Thoracic aorta (tissue), 2 donors: Measurements from ENCODE around the gene STIM1. TPM values are rescaled to one million over a fixed set of nuclear protein-coding genes. Genes with fewer than 3 reads are reported as not detected.

Experiments used
- ATAC-seq: fragments of 150-250 bp; one replicate; pipeline ENCODE4 v1.8.0; 2017; ENCODE audit warnings: low read depth; ENCODE audit not compliant: insufficient number of reproducible peaks, low FRiP score
- DNase-seq: peaks from one replicate; pipeline ENCODE4 v3.0.0-alpha.2; 2020; ENCODE audit warnings: low spot score
- H3K27ac ChIP-seq, 2 donors: fragments of 200-600 bp; sonication (generic); 1 replicate in 1 of 2; 2 replicates in 1 of 2; pipeline ENCODE4 v1.5.1; 2016; ENCODE audit warnings: mild to moderate bottlenecking in 2 of 2, moderate library complexity in 2 of 2
- H3K27me3 ChIP-seq: fragments of 200-600 bp; sonication (generic); replicated peaks from 2 replicates; pipeline ENCODE4 v1.6.0; 2016; ENCODE audit warnings: mild to moderate bottlenecking; ENCODE audit not compliant: insufficient read depth
- H3K36me3 ChIP-seq: fragments of 200-600 bp; sonication (generic); one replicate; pipeline ENCODE4 v1.5.1; 2016
- H3K4me1 ChIP-seq, 2 donors: fragments of 200-600 bp; sonication (generic); 1 replicate in 1 of 2; 2 replicates in 1 of 2; pipeline versions ENCODE4 v1.5.1 to v1.6.0; 2016; ENCODE audit warnings: low read depth in 2 of 2, mild to moderate bottlenecking in 1 of 2; ENCODE audit not compliant: control insufficient read depth in 1 of 2
- H3K4me3 ChIP-seq: fragments of 200-600 bp; sonication (generic); 2 replicates; pipeline ENCODE4 v1.5.1; 2016; ENCODE audit warnings: mild to moderate bottlenecking
- H3K9me3 ChIP-seq: fragments of 200-600 bp; sonication (generic); 2 replicates; pipeline ENCODE4 v1.5.1; 2016
- total RNA-seq, 2 donors: library from RNA; depleted of rRNA; stranded (reverse); fragments of >200 nt; gene quantifications; one replicate each; pipeline versions ENCODE4 v1.1.0 to v1.2.3, GENCODE V29; 2016
- TF ChIP-seq, protein P1 (sequence below): fragments of 200-600 bp; sonication (generic); IDR thresholded peaks from one replicate; pipeline ENCODE4 v1.5.1; 2019; ENCODE audit warnings: antibody characterized with exemption

The STIM1 gene
- total RNA-seq, 2 donors from 2014 or later, result 53.8 to 63.0 TPM

DNA sequence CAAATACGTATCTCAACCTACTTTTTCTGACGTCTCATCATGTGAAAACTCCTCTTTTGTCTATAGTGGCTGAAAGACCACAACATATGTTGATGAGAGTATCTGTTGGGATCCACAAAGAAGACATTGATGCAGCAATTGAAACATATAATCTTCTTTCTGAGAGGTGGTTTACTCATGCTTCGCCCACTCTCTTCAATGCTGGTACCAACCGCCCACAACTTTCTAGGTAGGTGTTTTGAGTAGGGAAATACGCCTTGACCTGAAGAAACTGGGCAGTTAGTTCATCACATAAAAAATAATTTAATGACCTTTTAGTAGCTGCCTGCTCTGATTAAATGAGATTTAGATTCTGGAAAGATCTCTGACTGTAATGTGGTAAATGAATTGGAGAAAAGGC, 256.4 kb downstream of the STIM1 start:
- no peaks in the 10 kb centered on the region for H3K9me3 ChIP-seq
- no peaks in the 10 kb centered on the region for H3K27me3 ChIP-seq
- no peak overlapping the region for H3K4me3 ChIP-seq
- ATAC-seq (no peak), DNase-seq (no peak)
- peaks cover 46% of the 10 kb centered on the region for H3K36me3 ChIP-seq
- H3K27ac ChIP-seq, result no peak overlapping the region
- H3K4me1 ChIP-seq, result no peaks in the 10 kb centered on the region
- TF ChIP-seq, protein P1, sequence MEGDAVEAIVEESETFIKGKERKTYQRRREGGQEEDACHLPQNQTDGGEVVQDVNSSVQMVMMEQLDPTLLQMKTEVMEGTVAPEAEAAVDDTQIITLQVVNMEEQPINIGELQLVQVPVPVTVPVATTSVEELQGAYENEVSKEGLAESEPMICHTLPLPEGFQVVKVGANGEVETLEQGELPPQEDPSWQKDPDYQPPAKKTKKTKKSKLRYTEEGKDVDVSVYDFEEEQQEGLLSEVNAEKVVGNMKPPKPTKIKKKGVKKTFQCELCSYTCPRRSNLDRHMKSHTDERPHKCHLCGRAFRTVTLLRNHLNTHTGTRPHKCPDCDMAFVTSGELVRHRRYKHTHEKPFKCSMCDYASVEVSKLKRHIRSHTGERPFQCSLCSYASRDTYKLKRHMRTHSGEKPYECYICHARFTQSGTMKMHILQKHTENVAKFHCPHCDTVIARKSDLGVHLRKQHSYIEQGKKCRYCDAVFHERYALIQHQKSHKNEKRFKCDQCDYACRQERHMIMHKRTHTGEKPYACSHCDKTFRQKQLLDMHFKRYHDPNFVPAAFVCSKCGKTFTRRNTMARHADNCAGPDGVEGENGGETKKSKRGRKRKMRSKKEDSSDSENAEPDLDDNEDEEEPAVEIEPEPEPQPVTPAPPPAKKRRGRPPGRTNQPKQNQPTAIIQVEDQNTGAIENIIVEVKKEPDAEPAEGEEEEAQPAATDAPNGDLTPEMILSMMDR, result no peak

DNA sequence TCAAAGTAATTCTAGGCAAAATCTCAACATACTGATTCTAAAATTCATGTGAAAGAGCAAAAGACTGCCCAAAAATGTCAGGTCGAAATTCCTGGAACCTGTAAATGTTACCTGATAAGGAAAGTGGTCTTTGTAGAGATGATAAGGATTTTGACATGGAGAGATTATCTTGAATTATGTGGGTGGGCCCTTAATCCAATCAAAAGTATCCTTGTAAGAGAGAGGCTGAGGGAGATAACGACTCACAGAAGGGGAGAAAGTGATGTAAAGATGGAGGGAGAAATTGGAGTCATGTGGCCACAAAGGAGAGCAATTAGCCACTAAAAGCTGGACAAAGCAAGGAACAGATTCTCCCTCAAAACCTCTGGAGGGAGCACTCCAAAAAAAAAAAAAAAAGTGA, 259.7 kb downstream of the STIM1 start:
- Histone ChIP-seq H3K4me1 (no peaks in the 10 kb centered on the region), H3K9me3 (no peaks in the 10 kb centered on the region), H3K27ac (no peak overlapping the region), H3K27me3 (no peaks in the 10 kb centered on the region), H3K4me3 (no peak overlapping the region), H3K36me3 (peaks cover 23% of the 10 kb centered on the region)
- DNase-seq (no peak), ATAC-seq (no peak)
- TF ChIP-seq, protein P1, result no peak

DNA sequence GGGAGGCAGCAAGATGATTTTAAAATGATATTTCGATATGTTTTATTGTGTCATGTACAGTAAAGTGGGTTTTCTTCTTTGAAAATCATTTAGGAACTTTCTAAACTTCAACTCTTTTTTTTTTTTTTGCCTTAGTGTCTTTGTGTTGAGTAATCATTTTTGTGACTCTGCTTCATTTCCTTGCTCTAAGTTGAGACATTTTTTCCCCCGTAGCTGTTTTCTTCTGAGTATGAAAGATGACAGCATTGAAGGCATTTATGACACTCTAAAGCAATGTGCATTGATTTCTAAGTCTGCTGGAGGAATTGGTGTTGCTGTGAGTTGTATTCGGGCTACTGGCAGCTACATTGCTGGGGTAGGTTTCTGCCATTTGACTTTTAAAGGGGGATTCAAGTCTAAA, 262.6 kb downstream of the STIM1 start:
- ATAC-seq (no peak), DNase-seq (no peak)
- no peaks in the 10 kb centered on the region for H3K9me3 ChIP-seq
- no peaks in the 10 kb centered on the region for H3K27me3 ChIP-seq
- TF ChIP-seq, protein P1, result no peak
- peaks cover 27% of the 10 kb centered on the region for H3K36me3 ChIP-seq
- no peak overlapping the region for H3K27ac ChIP-seq
- H3K4me3 ChIP-seq, result no peak overlapping the region
- H3K4me1 ChIP-seq, result no peaks in the 10 kb centered on the region

DNA sequence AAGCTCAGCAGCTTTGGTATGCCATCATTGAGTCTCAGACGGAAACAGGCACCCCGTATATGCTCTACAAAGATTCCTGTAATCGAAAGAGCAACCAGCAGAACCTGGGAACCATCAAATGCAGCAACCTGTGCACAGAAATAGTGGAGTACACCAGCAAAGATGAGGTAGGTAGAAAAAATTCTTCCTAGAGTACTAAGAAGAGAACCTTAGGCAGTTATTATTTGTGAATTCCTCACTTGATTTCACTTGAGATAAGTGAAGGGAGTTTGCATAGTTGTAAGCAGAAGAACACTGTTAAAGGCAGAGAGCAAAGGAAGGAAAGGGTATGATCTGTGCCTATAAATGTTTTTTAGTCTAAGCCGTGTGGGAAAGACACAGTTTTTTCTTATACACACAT, 267.8 kb downstream of the STIM1 start:
- H3K4me3 ChIP-seq, result no peak overlapping the region
- no peak overlapping the region for H3K27ac ChIP-seq
- TF ChIP-seq, protein P1, result no peak
- H3K9me3 ChIP-seq, result no peaks in the 10 kb centered on the region
- no peaks in the 10 kb centered on the region for H3K4me1 ChIP-seq
- no peaks in the 10 kb centered on the region for H3K27me3 ChIP-seq
- peaks cover 46% of the 10 kb centered on the region for H3K36me3 ChIP-seq
- no peak for ATAC-seq
- DNase-seq, result no peak

DNA sequence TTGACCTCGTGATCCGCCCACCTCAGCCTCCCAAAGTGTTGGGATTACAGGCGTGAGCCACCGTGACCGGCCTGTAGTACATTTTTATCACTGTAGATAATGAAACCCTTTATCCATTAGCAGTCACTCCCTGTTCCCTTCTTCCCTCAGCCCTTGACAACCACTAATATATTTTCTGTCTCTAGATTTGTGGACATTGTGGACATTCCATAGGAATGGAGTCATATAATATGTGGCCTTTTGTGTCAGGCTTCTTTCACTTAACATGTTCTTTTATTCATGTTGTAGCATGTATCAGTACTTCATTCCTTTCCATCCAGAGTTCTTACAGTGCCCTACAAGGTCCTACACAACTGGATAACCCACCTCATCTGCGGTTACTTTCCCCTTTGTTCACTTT, 269.7 kb downstream of the STIM1 start:
- no peak for ATAC-seq
- H3K36me3 ChIP-seq, result peaks cover 46% of the 10 kb centered on the region

More for the DNA sequence above, 269.7 kb downstream of the STIM1 start:
- DNase-seq, result no peak
- Histone ChIP-seq H3K27me3 (no peaks in the 10 kb centered on the region), H3K4me3 (no peak overlapping the region), H3K9me3 (no peaks in the 10 kb centered on the region), H3K4me1 (no peaks in the 10 kb centered on the region), H3K27ac (no peak overlapping the region)
- TF ChIP-seq, protein P1, result no peak
